Amniotic stem cell (primary cell): ENCODE results near the gene PLB1.

ENCODE experiments used
- DNase-seq: peaks from one replicate; lab custom pipeline; 2025; lab: John Stamatoyannopoulos, UW

The PLB1 gene

GRCh38 chr2:28666496-28667184 is 170.8 kb downstream of the PLB1 start:
- DNase-seq = no peak

- no peak for DNase-seq
Observed at GRCh38 chr2:28667261-28667660, 171.4 kb downstream of the PLB1 start.

GRCh38 chr2:28668106-28668814 is 172.4 kb downstream of the PLB1 start:
- DNase-seq = no peak

- DNase-seq = no peak
Observed at GRCh38 chr2:28668880-28669279, 173.0 kb downstream of the PLB1 start.

- DNase-seq = no peak
Observed at GRCh38 chr2:28670856-28671255, 175.0 kb downstream of the PLB1 start.

- DNase-seq = no peak
Observed at GRCh38 chr2:28673338-28673737, 177.5 kb downstream of the PLB1 start.

- DNase-seq = no peak
Observed at GRCh38 chr2:28674062-28674712, 178.3 kb downstream of the PLB1 start.

- no peak for DNase-seq
Observed at GRCh38 chr2:28674713-28675068, 178.8 kb downstream of the PLB1 start.

GRCh38 chr2:28676152-28676835 is 180.4 kb downstream of the PLB1 start:
- DNase-seq = no peak

- DNase-seq = no peak
Observed at GRCh38 chr2:28678175-28678855, 182.5 kb downstream of the PLB1 start.

- no peak for DNase-seq
Observed at GRCh38 chr2:28678944-28679343, 183.1 kb downstream of the PLB1 start.

GRCh38 chr2:28680657-28681056 is 184.8 kb downstream of the PLB1 start:
- no peak for DNase-seq

GRCh38 chr2:28681158-28681571 is 185.3 kb downstream of the PLB1 start:
- no peak for DNase-seq

GRCh38 chr2:28681606-28682005 is 185.7 kb downstream of the PLB1 start:
- DNase-seq = no peak

GRCh38 chr2:28683100-28683706 is 187.3 kb downstream of the PLB1 start:
- DNase-seq = no peak

GRCh38 chr2:28684142-28684858 is 188.4 kb downstream of the PLB1 start:
- no peak for DNase-seq

GRCh38 chr2:28687171-28687570 is 191.3 kb downstream of the PLB1 start:
- DNase-seq = no peak

- no peak for DNase-seq
Observed at GRCh38 chr2:28687640-28688385, 192.0 kb downstream of the PLB1 start.

- DNase-seq = no peak
Observed at GRCh38 chr2:28688818-28689217, 193.0 kb downstream of the PLB1 start.

GRCh38 chr2:28689771-28690170 is 193.9 kb downstream of the PLB1 start:
- no peak for DNase-seq
